CD4-positive, CD25-positive, alpha-beta regulatory T cell (primary cell): ENCODE data around the gene ZDHHC11B. TPM values are rescaled to one million over a fixed set of nuclear protein-coding genes. Genes with fewer than 3 reads are reported as not detected.

Source experiments
- ATAC-seq, 2 donors: fragments of 150-1000 bp; cut with Tn5 transposase; one replicate each; pipeline ENCODE4 v1.10.0; 2021; ENCODE audit warnings: low read depth in 2 of 2, moderate number of reproducible peaks in 2 of 2, moderate library complexity in 1 of 2
- DNase-seq, 3 donors: peaks; one replicate each; pipeline versions ENCODE4 v3.0.0 to v3.0.0-alpha.2; 2012 to 2022; ENCODE audit warnings: mixed read lengths in 1 of 3
- H3K27ac ChIP-seq: one replicate; pipeline ENCODE4 v1.7.0; 2013; ENCODE audit warnings: mild to moderate bottlenecking, low read length; ENCODE audit not compliant: insufficient read depth, poor library complexity, severe bottlenecking
- H3K27me3 ChIP-seq: one replicate; pipeline ENCODE4 v1.7.0; 2013; ENCODE audit warnings: low read length; ENCODE audit not compliant: control insufficient read depth, insufficient read depth
- H3K36me3 ChIP-seq: one replicate; pipeline ENCODE4 v1.7.0; 2013; ENCODE audit warnings: mild to moderate bottlenecking, low read length, moderate library complexity; ENCODE audit not compliant: control insufficient read depth, insufficient read depth
- H3K4me1 ChIP-seq: 2 replicates; pipeline ENCODE4 v1.7.0; 2013; ENCODE audit warnings: mild to moderate bottlenecking, low read length; ENCODE audit not compliant: insufficient read depth, control insufficient read depth, poor library complexity, severe bottlenecking
- H3K4me3 ChIP-seq: one replicate; pipeline ENCODE4 v1.7.0; 2013; ENCODE audit warnings: low read depth, mild to moderate bottlenecking, low read length, moderate library complexity
- H3K9me3 ChIP-seq, 2 experiments: 1 replicate in 1 of 2; 2 replicates in 1 of 2; pipeline ENCODE4 v1.7.0; 2013; ENCODE audit warnings: low read length in 2 of 2, mild to moderate bottlenecking in 1 of 2, moderate library complexity in 1 of 2; ENCODE audit not compliant: control insufficient read depth in 2 of 2
- H3K27ac Mint-ChIP-seq, 3 donors: one replicate each; pipeline ENCODE4 v1.8.0; 2020 to 2022; ENCODE audit warnings: mild to moderate bottlenecking in 3 of 3, mixed read lengths in 3 of 3, moderate library complexity in 2 of 3
- H3K27me3 Mint-ChIP-seq: one replicate; pipeline ENCODE4 v1.8.0; 2022; ENCODE audit warnings: mild to moderate bottlenecking, mixed read lengths
- H3K36me3 Mint-ChIP-seq: one replicate; pipeline ENCODE4 v1.8.0; 2020; ENCODE audit warnings: mixed read lengths
- H3K4me1 Mint-ChIP-seq, 4 donors: one replicate each; pipeline ENCODE4 v1.8.0; 2020 to 2022; ENCODE audit warnings: mixed read lengths in 4 of 4, mild to moderate bottlenecking in 1 of 4
- H3K4me3 Mint-ChIP-seq, 4 donors: one replicate each; pipeline ENCODE4 v1.8.0; 2020 to 2022; ENCODE audit warnings: mild to moderate bottlenecking in 4 of 4, mixed read lengths in 4 of 4, moderate library complexity in 3 of 4
- H3K9me3 Mint-ChIP-seq, 7 donors: one replicate each; pipeline ENCODE4 v1.8.0; 2020 to 2022; ENCODE audit warnings: mixed read lengths in 7 of 7, mild to moderate bottlenecking in 3 of 7, moderate library complexity in 2 of 7
- polyA plus RNA-seq, 4 donors: library from polyadenylated mRNA; unstranded; fragments of 300-500 nt; fragmentation: Illumina TruSeq; gene quantifications; one replicate each; pipeline ENCODE4 v1.2.3, GENCODE V29; 2021
- total RNA-seq: library from RNA; stranded (reverse); gene quantifications from one replicate; pipeline ENCODE4 v1.2.3, GENCODE V29; 2022

ZDHHC11B gene
- total and polyA plus RNA-seq, 5 donors from 2014 or later = 17.7 TPM; not detected in 4

DNA sequence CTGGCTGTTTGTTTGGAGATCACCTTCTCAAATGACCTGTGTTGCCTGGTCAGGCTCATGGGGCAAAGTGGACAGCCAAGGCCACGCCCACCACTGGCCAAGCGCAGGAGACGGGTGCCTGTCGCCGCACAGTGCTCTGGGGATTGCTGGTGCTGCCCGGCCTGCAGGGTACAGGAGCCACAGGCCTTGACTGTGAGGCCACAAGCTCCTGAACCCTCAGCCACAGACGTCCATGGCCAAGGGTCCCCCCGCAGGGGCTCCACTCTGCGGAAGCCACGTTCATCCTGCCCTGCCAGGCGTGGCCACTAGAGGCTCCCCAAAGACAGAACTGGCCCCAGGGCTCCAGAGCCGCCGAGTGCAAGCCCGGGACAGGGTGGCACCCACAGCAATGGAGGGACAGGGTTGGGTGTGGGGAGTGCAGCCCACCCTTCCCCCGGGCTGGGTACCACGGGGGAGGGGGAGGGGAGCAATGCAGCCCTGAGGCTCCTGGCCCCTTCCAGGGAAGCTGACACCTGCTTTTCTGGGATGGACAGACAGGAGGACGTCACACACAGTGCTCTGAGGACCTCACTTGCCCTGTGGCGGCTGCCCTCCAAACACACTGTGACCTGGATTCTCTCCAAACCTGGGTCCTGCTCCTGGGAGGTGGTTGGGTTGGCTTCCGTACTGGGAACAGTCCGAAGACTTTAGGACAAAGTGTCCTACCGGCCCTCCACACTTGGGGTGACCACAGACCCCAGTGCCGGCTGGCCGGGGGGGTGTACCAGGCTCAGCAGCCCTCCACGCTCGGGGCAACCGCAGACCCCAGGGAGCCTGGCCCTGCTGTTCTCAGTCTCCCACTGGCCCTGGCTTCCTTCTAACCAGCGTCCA is 112.8 kb downstream of the ZDHHC11B start:
- ATAC-seq = peak; percentile 64 to 72
- peaks cover 6% of the 10 kb centered on the region for H3K27me3 Mint-ChIP-seq

DNA sequence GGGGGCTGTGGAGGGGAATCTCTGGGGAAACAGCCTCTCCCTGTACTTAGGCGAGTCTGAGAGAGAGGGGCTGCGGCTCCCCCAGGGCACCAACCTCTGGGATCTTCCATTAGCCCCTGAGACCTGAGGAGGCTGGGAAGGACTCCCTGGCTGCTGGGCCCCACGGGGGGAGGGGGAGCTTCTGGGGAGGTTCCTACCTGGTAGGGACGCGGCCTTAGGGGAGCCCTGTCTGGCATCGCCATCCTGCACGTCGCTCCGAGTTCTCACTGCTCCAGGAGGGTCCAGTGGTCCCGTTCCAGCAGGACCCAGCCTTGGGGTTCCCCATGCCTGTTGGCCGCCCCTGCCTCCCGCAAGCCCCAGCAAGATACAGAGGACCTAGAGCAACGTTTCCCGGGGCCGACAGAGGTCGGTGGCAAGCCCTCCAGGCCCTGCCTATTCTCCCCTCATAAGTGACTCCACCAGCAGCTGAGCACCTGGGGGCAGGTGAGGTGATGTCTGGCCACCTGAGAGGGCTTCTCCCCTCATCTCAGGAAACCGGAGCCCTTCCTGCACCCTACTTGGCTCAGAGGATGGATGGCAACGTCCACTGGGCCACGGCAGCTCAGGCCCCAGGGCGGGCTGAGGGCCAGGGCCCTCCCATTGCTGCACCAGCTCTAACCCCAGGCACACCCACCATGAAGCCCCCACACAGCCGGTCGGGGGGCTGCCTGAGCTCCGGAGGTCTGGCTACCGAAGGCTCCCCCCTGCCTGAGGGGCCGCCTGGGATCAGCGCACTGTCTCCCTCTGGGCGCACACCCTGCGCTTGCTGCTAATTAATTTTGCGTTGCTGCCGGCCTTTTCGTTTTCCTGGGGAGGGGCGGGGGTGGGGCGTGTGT is 113.9 kb downstream of the ZDHHC11B start:
- Histone ChIP-seq H3K9me3 (no peaks in the 10 kb centered on the region), H3K27ac (no peak overlapping the region), H3K36me3 (no peaks in the 10 kb centered on the region), H3K4me1 (peaks cover 31% of the 10 kb centered on the region), H3K4me3 (no peak overlapping the region), H3K27me3 (no peaks in the 10 kb centered on the region)
- H3K9me3 Mint-ChIP-seq = no peaks in the 10 kb centered on the region
- ATAC-seq (no peak), DNase-seq (no peak)
- peaks cover 0 to 16% (median 8%) of the 10 kb centered on the region in 4 donors for H3K4me1 Mint-ChIP-seq
- peaks cover 8% of the 10 kb centered on the region for H3K36me3 Mint-ChIP-seq
- no peak overlapping the region for H3K4me3 Mint-ChIP-seq
- no peak overlapping the region for H3K27ac Mint-ChIP-seq
- H3K27me3 Mint-ChIP-seq = peaks cover 6% of the 10 kb centered on the region

More for the DNA sequence above, 112.8 kb downstream of the ZDHHC11B start:
- H3K4me1 ChIP-seq = peaks cover 31% of the 10 kb centered on the region
- no peak overlapping the region for H3K4me3 ChIP-seq
- H3K36me3 ChIP-seq = no peaks in the 10 kb centered on the region
- H3K9me3 ChIP-seq = no peaks in the 10 kb centered on the region
- Mint-ChIP-seq H3K4me3 (no peak overlapping the region), H3K4me1 (peaks cover 0 to 16% (median 8%) of the 10 kb centered on the region in 4 donors), H3K36me3 (peaks cover 8% of the 10 kb centered on the region), H3K9me3 (no peaks in the 10 kb centered on the region), H3K27ac (no peak overlapping the region)
- H3K27ac ChIP-seq = peak overlapping the region; percentile 78
- DNase-seq = peak; percentile 54 to 69 (median 63)
- no peaks in the 10 kb centered on the region for H3K27me3 ChIP-seq

DNA sequence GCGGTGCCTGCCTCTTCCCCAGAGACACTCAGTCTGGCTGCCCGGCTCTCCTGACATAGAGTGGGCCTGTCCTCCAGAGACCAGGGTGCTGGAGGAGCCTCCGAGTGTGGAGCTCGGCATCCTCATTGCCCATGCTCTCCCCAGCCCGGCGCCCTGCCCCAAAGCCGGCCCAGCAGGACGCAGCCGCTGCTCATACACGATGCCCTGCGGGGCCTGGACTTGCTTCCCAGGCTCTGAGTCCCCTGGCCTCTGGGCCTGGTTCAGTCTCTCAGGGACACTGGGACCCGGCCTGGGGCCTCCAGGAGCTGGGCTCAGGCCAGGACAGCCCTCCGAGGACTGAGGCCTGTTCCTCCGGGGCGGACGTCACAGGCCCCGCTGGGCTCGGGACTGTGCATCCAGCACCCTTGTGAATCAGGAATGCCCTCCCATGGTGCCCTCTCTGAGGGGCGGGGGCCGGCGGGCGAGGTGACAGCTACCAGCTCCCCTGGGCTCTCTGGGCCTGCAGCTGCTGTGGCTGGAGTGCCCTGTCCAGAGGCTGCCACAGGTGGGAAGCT is 114.6 kb downstream of the ZDHHC11B start:
- Mint-ChIP-seq H3K27ac (no peak overlapping the region), H3K4me1 (peaks cover 0 to 16% (median 8%) of the 10 kb centered on the region in 4 donors)
- H3K36me3 ChIP-seq = no peaks in the 10 kb centered on the region

DNA sequence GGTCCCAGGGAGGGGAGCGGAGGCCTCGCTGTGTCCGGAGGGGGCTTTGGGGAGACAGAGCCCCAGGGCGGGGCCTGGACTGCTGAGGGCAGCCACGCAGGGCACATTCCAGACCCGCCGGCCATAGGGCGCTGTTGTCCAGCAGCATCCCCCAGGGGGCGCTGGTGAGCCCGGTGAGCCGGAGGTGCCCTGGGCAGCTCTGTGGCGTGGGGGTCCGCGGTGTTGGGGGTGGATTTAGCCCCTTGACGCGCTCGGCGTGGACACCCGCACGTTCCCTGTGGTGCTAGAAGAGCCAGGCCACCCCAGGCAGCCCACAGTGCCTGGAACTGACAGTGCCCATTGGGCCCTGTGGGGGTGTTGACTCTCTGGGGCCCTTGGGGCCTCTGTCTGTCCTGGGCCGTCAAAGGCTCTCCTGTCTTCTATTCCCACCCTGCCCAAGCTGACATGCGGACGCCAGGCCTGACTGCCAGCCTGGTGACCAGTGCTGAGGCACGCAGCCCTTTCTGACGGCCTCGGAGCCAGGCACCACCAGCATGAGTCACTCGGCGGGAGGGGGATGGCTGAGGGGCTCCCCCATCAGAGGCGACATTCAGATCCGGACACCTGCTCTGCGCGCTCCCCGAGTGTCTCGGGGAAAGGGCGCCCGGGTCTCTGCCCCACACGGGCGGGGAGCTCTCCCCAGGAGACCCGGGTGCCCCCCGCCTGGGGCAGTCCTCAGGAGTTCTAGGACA is 115.3 kb downstream of the ZDHHC11B start:
- Histone ChIP-seq H3K9me3 (no peaks in the 10 kb centered on the region), H3K27ac (no peak overlapping the region), H3K27me3 (no peaks in the 10 kb centered on the region), H3K36me3 (no peaks in the 10 kb centered on the region), H3K4me1 (peaks cover 30% of the 10 kb centered on the region), H3K4me3 (no peak overlapping the region)
- no peak for ATAC-seq
- H3K36me3 Mint-ChIP-seq = peaks cover 8% of the 10 kb centered on the region
- no peak overlapping the region for H3K4me3 Mint-ChIP-seq
- H3K4me1 Mint-ChIP-seq = peaks cover 0 to 16% (median 8%) of the 10 kb centered on the region in 4 donors
- DNase-seq = peak in 2 of 3 donors; percentile 34 to 36
- H3K9me3 Mint-ChIP-seq = no peaks in the 10 kb centered on the region
- H3K27me3 Mint-ChIP-seq = peaks cover 6% of the 10 kb centered on the region
- no peak overlapping the region for H3K27ac Mint-ChIP-seq

More for the DNA sequence above, 114.6 kb downstream of the ZDHHC11B start:
- Histone ChIP-seq H3K27me3 (no peaks in the 10 kb centered on the region), H3K4me3 (no peak overlapping the region), H3K27ac (no peak overlapping the region), H3K9me3 (no peaks in the 10 kb centered on the region), H3K4me1 (peaks cover 31% of the 10 kb centered on the region)
- DNase-seq = no peak
- no peak for ATAC-seq
- peaks cover 6% of the 10 kb centered on the region for H3K27me3 Mint-ChIP-seq
- H3K4me3 Mint-ChIP-seq = no peak overlapping the region
- peaks cover 8% of the 10 kb centered on the region for H3K36me3 Mint-ChIP-seq
- H3K9me3 Mint-ChIP-seq = no peaks in the 10 kb centered on the region

DNA sequence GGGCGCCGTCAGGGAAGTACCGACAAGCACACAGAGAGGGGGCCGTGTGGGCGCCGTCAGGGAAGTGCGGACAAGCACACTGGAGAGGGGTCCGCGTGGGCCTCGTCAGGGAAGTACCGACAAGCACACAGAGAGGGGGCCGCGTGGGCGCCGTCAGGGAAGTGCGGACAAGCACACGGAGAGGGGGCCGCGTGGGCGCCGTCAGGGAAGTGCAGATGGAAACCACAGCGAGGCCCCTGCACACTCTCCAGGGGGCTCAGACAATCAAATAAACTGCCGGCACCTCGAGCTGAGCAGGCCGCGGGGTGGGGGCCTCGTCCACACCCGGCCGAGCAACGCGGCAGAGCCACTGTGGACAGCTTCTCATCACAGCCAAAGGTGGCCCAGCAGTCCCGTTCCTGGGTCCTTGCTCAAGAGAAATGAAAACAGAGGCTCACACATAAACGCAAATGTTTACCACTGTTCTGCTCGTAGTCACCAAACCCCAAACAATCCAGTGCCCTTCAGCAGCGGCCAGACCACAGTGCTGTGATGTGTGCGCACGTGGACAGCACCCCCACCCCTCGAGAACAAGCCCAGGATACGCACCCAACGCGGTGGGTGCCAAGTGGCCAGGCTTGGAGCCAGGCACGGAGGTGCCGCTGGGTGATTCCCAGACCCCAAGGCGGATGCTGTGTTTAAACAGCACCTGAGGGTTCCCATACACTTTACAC is 116.1 kb downstream of the ZDHHC11B start:
- Mint-ChIP-seq H3K27ac (peak overlapping the region in 1 of 3 donors; percentile 38), H3K4me1 (peaks cover 0 to 12% (median 8%) of the 10 kb centered on the region in 4 donors), H3K36me3 (peaks cover 8% of the 10 kb centered on the region), H3K9me3 (no peaks in the 10 kb centered on the region), H3K4me3 (no peak overlapping the region), H3K27me3 (peaks cover 6% of the 10 kb centered on the region)
- Histone ChIP-seq H3K27ac (no peak overlapping the region), H3K4me1 (peaks cover 22% of the 10 kb centered on the region), H3K27me3 (no peaks in the 10 kb centered on the region), H3K36me3 (no peaks in the 10 kb centered on the region), H3K9me3 (no peaks in the 10 kb centered on the region), H3K4me3 (no peak overlapping the region)
- DNase-seq (no peak), ATAC-seq (no peak)

DNA sequence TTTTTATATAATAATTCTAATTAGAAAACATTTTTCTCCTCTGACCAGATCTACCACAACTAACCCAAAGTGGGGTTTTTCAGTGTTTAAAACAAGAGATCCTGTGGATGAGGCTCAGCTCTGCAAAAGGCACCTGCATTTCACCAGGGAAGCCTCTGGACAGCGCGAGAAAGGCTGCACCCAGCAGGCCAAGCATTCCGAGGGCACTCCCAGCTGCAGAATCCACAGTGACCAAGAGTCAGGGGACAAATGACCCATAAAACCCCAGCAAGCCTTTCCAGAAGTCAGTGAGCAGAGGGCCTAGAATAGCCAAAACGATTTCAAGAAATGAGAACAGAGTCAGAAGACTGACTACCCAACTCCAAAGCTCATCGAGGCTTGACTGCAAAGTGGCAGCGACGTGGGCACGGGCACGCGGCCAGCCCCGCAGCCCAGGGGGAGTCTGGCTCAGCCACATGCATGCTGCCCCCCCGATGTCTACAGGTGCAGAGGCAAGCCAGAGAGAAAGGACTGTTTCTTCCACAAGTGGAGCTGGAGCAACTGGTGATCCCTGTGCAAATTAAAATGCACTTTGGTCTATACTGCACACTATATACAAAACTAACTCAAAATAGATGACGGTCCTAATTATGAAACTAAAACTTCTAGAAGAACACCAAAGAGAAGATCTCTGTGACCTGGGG is 117.6 kb downstream of the ZDHHC11B start:
- no peak overlapping the region for H3K4me3 Mint-ChIP-seq
- peak overlapping the region; percentile 26 to 63 (median 48) for H3K27ac Mint-ChIP-seq
- H3K27me3 ChIP-seq = no peaks in the 10 kb centered on the region
- H3K4me1 Mint-ChIP-seq = no peaks in the 10 kb centered on the region
- no peak overlapping the region for H3K27ac ChIP-seq
- H3K9me3 Mint-ChIP-seq = no peaks in the 10 kb centered on the region
- H3K36me3 ChIP-seq = no peaks in the 10 kb centered on the region
- DNase-seq (no peak), ATAC-seq (no peak)
- peaks cover 7% of the 10 kb centered on the region for H3K4me1 ChIP-seq
- no peak overlapping the region for H3K4me3 ChIP-seq
- H3K27me3 Mint-ChIP-seq = no peaks in the 10 kb centered on the region
- H3K36me3 Mint-ChIP-seq = peaks cover 8% of the 10 kb centered on the region
- H3K9me3 ChIP-seq = no peaks in the 10 kb centered on the region
